Epithelial cell of esophagus (primary cell): ENCODE data around the gene COX4I1.

Source experiments
- DNase-seq: peaks from one replicate; pipeline ENCODE4 v3.0.0; 2010; ENCODE audit warnings: low read depth
- H3K4me3 ChIP-seq: 2 replicates; pipeline ENCODE4 v1.5.1; 2011; ENCODE audit warnings: mild to moderate bottlenecking, low read length, control low read depth
- CTCF ChIP-seq: IDR thresholded peaks from 2 replicates; pipeline ENCODE4 v1.5.1; 2011; ENCODE audit warnings: low read depth, mild to moderate bottlenecking, low read length, control low read depth, inconsistent platforms; ENCODE audit not compliant: insufficient read depth; ENCODE audit errors: missing control alignments

The COX4I1 gene

DNA sequence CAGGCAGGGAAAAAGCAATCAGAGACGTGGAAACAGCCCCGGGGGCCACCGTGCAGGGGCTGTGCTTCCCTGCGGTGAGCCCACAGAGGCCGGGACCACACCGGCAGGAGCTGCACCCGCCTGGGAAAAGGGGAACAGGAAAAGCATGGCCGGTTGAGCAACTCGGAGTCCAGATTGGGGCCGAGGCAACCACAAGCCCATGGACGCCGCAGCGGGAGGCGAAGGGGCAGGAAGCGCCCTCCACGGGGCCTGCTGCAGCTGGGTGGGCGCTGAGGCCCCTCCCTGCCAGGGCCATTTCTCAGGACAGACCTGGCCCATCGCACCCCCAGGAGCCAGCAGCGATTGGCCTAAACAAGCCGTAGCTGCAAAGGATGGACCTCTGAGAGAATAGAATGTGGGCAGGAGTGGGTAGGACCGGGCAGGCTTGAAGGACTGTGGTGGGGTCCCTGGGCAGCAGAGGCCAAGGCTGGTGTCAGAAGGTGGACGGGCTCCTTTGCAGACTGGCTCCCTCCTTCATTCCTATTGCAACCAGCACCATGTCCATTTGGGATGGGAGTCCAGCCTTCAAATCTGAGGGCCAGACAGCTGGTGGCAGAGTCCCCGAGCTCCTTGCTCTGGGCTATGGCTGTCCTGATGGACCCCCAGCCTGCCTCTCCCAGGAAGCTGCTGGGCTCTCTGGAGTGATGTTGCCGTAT lies 30.4 kb downstream of the COX4I1 start:
- no peak for TF ChIP-seq CTCF
- no peak for DNase-seq
- no peak overlapping the region for H3K4me3 ChIP-seq

- H3K4me3 ChIP-seq = no peak overlapping the region
- DNase-seq = no peak
- TF ChIP-seq CTCF = no peak
These were observed 31.3 kb downstream of the COX4I1 start for GRCh38 chr16:85830821-85831220.

DNA sequence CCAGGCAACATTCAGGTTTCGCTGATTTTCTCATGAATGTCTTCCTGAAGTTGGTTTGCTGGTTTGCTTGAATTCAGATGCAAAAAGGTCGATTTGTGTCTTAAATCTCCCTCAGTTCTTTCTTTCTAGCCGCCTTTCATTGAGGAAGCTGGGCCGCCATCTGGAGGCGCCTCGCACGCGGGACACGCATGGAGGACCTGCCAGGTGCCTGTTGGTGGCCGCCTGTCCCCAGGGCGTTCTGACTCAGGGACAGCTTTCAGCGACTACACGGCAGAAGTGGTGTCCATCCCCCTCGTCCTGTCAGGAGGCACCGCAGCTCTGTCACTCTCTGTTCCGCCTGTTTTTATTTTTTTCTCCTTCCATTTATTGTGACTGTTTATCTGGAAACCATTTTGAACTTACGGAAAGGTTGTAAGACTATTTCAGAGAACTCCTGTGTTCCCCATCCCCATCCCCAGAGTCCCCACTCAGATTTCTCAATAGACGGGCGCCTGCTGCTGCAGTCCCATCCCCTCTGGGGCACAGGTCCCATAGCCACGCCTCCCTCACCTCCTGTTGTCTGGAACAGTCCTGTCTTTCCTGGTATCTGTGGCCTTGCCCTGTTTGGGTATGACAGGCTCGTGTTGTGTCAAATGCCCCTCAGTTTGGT lies 33.2 kb downstream of the COX4I1 start:
- no peak for DNase-seq
- TF ChIP-seq CTCF = no peak
- no peak overlapping the region for H3K4me3 ChIP-seq

DNA sequence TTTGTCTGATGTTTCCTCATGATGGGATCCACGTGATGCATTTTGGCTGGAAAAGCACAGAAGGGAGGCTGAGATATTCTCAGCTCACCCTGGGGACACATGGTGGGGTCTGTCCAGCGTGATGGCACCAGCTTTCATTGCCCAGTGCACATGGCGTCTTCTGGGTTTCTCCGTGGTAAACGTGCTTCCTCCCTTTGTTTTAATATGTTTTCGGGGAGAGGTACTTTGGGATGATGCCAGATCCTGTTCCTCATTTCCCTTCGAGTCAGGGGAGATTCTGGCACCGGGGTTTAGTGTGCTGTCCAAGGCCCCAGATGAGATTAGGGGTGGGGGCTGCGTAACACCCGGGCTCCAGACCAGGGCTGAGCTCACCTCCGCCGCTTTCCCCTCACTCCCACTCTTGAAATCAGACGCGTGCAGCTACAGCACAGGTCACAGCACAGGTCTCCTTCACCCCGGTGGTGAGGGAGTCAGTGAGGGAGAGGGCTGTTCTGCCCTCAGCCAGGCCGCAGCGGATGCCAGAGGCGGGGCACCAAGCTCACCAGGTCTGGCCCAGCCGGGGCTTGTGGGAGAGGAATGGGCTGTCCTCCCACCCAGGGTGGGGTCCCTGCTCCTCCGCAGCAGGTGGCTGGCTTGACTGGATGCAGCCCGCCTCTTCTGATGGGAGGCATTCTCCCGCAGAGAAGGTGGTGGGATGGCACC lies 33.9 kb downstream of the COX4I1 start:
- no peak for DNase-seq
- no peak for TF ChIP-seq CTCF
- H3K4me3 ChIP-seq = no peak overlapping the region

DNA sequence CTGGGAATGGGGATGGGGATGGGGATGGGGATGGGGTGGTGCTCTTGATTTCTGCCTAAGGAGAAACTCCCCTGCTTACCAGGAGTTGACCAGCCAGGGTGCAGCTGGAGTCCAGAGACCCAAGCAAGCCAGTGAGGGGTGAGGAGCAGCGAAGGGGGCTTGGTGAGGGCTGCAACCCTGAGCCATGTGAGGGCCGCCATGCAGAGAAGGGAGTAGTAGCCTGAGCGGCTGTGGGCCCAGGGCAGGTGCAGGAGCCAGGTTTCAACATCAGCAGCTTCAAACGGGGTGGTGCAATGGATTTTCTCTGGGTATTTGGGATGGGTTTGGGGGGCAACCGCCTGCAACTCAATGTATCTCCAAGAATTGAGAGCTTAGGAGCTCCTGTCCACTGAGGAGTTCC lies 35.2 kb downstream of the COX4I1 start:
- TF ChIP-seq CTCF = no peak
- DNase-seq = no peak
- H3K4me3 ChIP-seq = no peak overlapping the region

DNA sequence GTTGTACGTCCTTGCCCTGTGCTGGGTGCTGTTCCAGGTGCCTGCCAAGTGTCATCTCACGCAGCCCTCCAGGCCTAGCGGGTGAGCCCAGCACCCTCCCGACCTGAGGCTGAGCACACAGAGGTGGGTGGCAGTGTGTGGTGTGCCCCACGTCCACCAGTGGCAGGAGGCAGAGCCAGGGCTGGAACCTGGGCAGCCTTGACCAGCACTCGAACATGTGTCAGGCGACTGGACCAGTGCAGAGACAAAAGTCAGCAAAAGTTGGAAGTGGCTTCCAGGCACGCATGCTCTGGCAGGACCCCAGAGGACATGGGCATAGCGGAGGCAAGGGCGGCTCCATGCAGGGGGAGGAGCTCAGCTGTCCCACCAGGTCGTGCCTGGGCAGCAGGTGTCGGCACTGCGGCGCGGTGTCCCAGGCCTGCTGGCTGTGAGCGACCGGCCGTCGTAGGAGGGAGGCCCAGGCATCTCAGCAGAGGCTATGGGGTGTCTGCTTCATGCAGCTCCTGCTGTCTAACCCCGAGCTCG lies 35.8 kb downstream of the COX4I1 start:
- no peak overlapping the region for H3K4me3 ChIP-seq
- TF ChIP-seq CTCF = no peak
- DNase-seq = no peak
